Esophagus squamous epithelium (tissue), 5 donors: ENCODE data around the gene AP5Z1. TPM values are rescaled to one million over a fixed set of nuclear protein-coding genes. Genes with fewer than 3 reads are reported as not detected.

ENCODE experiments used
- DNase-seq: peaks from one replicate; lab custom pipeline; 2025; lab: John Stamatoyannopoulos, UW
- H3K27ac ChIP-seq, 4 donors: fragments of 200-600 bp; sonication (generic); one replicate each; pipeline ENCODE4 v1.5.1; 2016 to 2019; ENCODE audit warnings: mild to moderate bottlenecking in 1 of 4
- H3K27me3 ChIP-seq, 4 donors: fragments of 200-600 bp; sonication (generic); 1 replicate in 3 of 4; 2 replicates in 1 of 4; pipeline versions ENCODE4 v1.5.1 to v1.6.0; 2017 to 2021; ENCODE audit warnings: antibody characterized with exemption in 1 of 4
- H3K36me3 ChIP-seq, 3 donors: fragments of 200-600 bp; sonication (generic); one replicate each; pipeline ENCODE4 v1.5.1; 2016 to 2019
- H3K4me1 ChIP-seq, 3 donors: fragments of 200-600 bp; sonication (generic); one replicate each; pipeline ENCODE4 v1.5.1; 2017 to 2019
- H3K4me3 ChIP-seq, 4 donors: fragments of 200-600 bp; sonication (generic); 1 replicate in 3 of 4; 2 replicates in 1 of 4; pipeline ENCODE4 v1.5.1; 2016 to 2019; ENCODE audit warnings: mild to moderate bottlenecking in 2 of 4, moderate library complexity in 1 of 4
- H3K9me3 ChIP-seq, 3 donors: fragments of 200-600 bp; sonication (generic); one replicate each; pipeline ENCODE4 v1.5.1; 2016 to 2019
- POLR2A ChIP-seq, 4 donors: fragments of 450-650 bp; IDR thresholded peaks; one replicate each; pipeline ENCODE4 v1.6.1; 2017; ENCODE audit warnings: antibody characterized with exemption in 4 of 4, mild to moderate bottlenecking in 4 of 4, moderate library complexity in 3 of 4
- WGBS, 2 donors: methylation state at CpG; one replicate each; pipeline ENCODE4 v1.1.5; 2018; 5-methylcytosine and 5-hydroxymethylcytosine counted together
- intact Hi-C: fragments of 100-400 bp; cut with DNase I; formaldehyde crosslinking; loops from one replicate; pipeline ENCODE4 v1.15.0; 2022
- total RNA-seq, 4 donors: library from RNA; depleted of rRNA; stranded (reverse); fragments of >200 nt; gene quantifications; one replicate each; pipeline ENCODE4 v1.1.0, GENCODE V29; 2016
- TF ChIP-seq, protein P1 (sequence below), 6 experiments: fragments of 450-650 bp in 4 of 6; fragments of 200-600 bp in 2 of 6; sonication (generic) in 2 of 6; IDR thresholded peaks; one replicate each; pipeline ENCODE4 v1.5.1; 2016 to 2019; ENCODE audit warnings: antibody characterized with exemption in 6 of 6, mild to moderate bottlenecking in 4 of 6, moderate library complexity in 4 of 6
- donor health status: DM: yes; HTN: yes; CAD: no.

Gene AP5Z1
- total RNA-seq, 4 donors from 2014 or later: 11.2 to 32.8 (median 23.8) TPM

DNA sequence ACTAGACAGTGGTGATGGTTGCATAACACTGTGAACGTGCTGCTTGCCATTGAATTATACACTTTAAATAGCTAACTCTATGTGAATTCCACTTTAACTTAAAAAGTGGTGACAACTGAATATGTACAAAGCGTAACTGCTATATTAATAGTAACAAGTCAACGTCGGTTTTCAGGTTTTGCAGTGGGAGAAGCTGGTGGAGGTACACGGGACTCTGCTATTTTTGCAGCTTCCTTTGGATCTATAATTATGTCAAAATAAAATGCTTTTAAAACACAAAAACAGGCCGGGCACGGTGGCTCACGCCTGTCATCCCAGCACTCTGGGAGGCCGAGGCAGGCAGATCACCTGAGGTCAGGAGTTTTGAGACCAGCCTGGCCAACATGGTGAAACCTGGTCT lies 21.0 kb downstream of the AP5Z1 start:
- intact Hi-C loops: loop anchor here (10.0 kb wide), 1 partner anchor 288 kb away; no protein-coding TSS in a partner anchor
- WGBS, 2 donors: 78 to 85% methylated on average over 9 of the region's 9 CpGs
- DNase-seq: no peak
- TF ChIP-seq, protein P1, sequence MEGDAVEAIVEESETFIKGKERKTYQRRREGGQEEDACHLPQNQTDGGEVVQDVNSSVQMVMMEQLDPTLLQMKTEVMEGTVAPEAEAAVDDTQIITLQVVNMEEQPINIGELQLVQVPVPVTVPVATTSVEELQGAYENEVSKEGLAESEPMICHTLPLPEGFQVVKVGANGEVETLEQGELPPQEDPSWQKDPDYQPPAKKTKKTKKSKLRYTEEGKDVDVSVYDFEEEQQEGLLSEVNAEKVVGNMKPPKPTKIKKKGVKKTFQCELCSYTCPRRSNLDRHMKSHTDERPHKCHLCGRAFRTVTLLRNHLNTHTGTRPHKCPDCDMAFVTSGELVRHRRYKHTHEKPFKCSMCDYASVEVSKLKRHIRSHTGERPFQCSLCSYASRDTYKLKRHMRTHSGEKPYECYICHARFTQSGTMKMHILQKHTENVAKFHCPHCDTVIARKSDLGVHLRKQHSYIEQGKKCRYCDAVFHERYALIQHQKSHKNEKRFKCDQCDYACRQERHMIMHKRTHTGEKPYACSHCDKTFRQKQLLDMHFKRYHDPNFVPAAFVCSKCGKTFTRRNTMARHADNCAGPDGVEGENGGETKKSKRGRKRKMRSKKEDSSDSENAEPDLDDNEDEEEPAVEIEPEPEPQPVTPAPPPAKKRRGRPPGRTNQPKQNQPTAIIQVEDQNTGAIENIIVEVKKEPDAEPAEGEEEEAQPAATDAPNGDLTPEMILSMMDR (IDR thresholded peaks at IDR 0.05): no peak
- no peak for TF ChIP-seq POLR2A (IDR thresholded peaks at IDR 0.05)
- Histone ChIP-seq H3K9me3 (no peaks in the 10 kb centered on the region), H3K27ac (no peak overlapping the region), H3K4me3 (no peak overlapping the region), H3K27me3 (no peaks in the 10 kb centered on the region), H3K36me3 (peaks cover 0 to 9% (median 0%) of the 10 kb centered on the region in 3 donors), H3K4me1 (peaks cover 0 to 31% (median 17%) of the 10 kb centered on the region in 3 donors)

- Histone ChIP-seq H3K4me1 (peaks cover 0 to 16% (median 2%) of the 10 kb centered on the region in 3 donors), H3K36me3 (no peaks in the 10 kb centered on the region), H3K4me3 (no peak overlapping the region), H3K27me3 (no peaks in the 10 kb centered on the region), H3K9me3 (no peaks in the 10 kb centered on the region), H3K27ac (no peak overlapping the region)
- no peak for TF ChIP-seq POLR2A (IDR thresholded peaks at IDR 0.05)
- TF ChIP-seq, protein P1 (IDR thresholded peaks at IDR 0.05): peak; percentile 51 to 87 (median 66)
- no peak for DNase-seq
- WGBS, 2 donors: 18 to 24% methylated on average over 17 to 23 of the region's 37 CpGs
- intact Hi-C loops: loop anchor here (10.0 kb wide), 1 partner anchor 287 kb away; no protein-coding TSS in a partner anchor
Observed at GRCh38 chr7:4797858-4798705, 22.7 kb downstream of the AP5Z1 start.

- Histone ChIP-seq H3K4me1 (peaks cover 0 to 13% (median 0%) of the 10 kb centered on the region in 3 donors), H3K4me3 (no peak overlapping the region), H3K9me3 (no peaks in the 10 kb centered on the region), H3K27me3 (no peaks in the 10 kb centered on the region), H3K36me3 (no peaks in the 10 kb centered on the region), H3K27ac (no peak overlapping the region)
- 60 to 79% methylated on average over 2 to 3 of the region's 15 CpGs for WGBS, 2 donors
- no peak for DNase-seq
- no peak for TF ChIP-seq POLR2A (IDR thresholded peaks at IDR 0.05)
- TF ChIP-seq, protein P1 (IDR thresholded peaks at IDR 0.05): no peak
- intact Hi-C loops: loop anchor here (10.0 kb wide), 1 partner anchor 286 kb away; no protein-coding TSS in a partner anchor
Observed at GRCh38 chr7:4798706-4799235, 23.3 kb downstream of the AP5Z1 start.

DNA sequence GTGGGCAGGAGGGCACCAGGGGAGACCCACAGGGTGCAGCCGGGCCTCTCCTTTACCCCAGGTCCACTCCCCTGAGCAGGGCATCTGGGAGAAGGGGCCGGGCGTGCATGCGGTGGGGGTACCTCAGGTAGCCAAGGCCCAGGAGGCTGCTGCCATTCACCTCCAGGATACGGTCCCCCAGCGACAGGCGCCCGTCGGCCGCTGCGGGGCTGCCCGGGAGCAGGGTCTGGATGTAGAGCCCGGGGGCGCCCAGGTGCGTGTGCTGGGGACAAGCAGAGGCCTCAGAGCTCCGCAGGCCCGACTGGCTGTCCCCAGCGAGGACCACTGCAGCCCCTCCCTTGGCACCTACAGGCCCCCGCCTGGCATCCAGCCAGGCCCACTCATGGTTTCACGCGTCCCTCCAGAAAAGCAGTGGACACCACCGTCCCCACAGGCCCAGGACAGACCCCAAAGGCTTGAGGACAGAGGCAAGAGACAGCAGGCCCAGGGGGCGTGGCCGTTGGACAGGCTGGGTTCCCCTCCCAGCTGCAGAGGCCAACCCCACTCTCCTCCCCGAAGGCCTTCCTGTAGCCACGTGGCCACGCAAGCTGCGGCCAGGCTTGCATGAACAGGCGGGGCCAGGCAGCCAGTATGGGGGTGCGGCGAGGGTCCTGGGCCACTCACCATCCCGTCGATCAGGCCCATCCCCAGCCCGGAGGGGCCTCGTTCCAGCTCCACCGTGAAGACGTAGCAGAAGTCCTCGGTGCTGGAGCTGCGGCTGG lies 24.3 kb downstream of the AP5Z1 start:
- no peak for DNase-seq
- intact Hi-C loops: loop anchor here (10.0 kb wide), 1 partner anchor 285 kb away; no protein-coding TSS in a partner anchor

More for the DNA sequence above, 24.3 kb downstream of the AP5Z1 start:
- Histone ChIP-seq H3K27me3 (no peaks in the 10 kb centered on the region), H3K9me3 (no peaks in the 10 kb centered on the region), H3K4me1 (peaks cover 0 to 13% (median 0%) of the 10 kb centered on the region in 3 donors), H3K27ac (no peak overlapping the region), H3K4me3 (no peak overlapping the region), H3K36me3 (no peaks in the 10 kb centered on the region)
- WGBS, 2 donors: 61 to 66% methylated on average over 4 to 6 of the region's 39 CpGs
- TF ChIP-seq, protein P1 (IDR thresholded peaks at IDR 0.05): no peak
- no peak for TF ChIP-seq POLR2A (IDR thresholded peaks at IDR 0.05)
